Measurements from ENCODE around the gene EPS8L1.
"Not testable (repeated sequence)": the region's sequence is repeated elsewhere in the genome, so short reads cannot be mapped to it uniquely, and the experiment has no call there.

EPS8L1 gene

DNA sequence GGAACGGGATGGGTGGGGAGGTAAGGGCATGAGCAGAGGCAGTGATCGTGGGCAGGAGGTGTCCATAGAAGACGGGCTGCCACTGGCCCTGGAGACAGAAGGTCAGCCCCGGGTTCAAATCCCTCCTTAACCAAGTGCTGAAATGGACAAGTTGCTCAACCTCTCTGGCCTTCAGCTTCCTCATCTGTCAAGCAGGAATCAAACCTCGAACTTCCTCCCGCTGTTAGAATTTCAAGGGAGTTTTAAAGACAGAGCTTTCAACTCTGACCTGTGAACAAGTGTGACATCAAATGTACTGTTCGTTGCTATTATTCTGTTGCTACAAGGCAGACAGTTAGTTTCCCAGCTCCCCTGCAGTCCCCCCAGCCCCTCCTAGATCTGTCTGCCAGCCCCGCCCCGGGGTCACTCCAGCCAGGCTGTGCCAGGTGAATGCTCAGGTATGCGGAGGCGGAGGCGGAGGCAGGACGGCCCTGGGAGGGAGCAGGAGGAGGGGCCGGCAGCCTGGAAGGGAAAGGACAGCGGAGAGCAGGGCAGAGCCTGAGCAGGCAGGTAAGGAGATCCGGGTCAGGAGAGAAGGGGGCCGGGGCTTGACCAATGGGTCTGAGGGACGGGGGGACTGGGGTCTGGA lies at the start of gene EPS8L1:
TSS of gene EPS8L1 (plus strand) at position 499 of the 628 bp plus-strand sequence. CDS start 576 bp downstream, outside the sequence.
- peak; percentile 94 for DNase-seq

DNA sequence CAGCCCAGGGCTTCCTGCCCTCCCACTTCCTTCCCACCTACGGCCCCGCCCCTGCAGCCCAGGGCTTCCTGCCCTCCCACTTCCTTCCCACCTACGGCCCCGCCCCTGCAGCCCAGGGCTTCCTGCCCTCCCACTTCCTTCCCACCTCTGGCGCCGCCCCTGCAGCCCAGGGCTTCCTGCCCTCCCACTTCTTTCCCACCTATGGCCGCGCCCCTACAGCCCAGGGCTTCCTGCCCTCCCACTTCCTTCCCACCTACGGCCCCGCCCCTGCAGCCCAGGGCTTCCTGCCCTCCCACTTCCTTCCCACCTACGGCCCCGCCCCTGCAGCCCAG lies 48.6 kb upstream of the EPS8L1 start:
- DNase-seq, result not testable (repeated sequence)

- no peak for DNase-seq
Observed at GRCh38 chr19:55027472-55028337, 48.0 kb upstream of the EPS8L1 start.

DNA sequence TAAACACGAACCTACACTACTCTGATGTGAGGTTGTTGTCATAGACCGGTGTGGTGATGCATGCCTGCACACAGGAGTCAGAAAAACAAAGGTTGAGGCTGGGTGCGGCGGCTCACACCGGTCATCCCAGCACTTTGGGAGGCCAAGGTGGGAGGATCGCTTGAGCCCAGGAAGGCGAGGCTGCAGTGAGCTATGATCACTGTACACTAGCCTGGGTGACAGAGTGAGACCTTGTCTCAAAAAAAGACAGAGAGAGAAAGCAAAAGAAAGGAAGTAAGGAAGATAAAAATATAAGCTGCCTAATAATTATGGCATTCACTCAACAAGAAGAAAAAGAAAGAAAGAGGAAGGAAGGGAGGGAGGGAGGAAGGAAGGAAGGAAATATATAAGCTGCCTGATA lies 46.9 kb upstream of the EPS8L1 start:
- no peak for DNase-seq

GRCh38 chr19:55031178-55031577 lies 44.5 kb upstream of the EPS8L1 start:
- DNase-seq, result no peak

- DNase-seq, result no peak
Observed at GRCh38 chr19:55032170-55032800, 43.4 kb upstream of the EPS8L1 start.

DNA sequence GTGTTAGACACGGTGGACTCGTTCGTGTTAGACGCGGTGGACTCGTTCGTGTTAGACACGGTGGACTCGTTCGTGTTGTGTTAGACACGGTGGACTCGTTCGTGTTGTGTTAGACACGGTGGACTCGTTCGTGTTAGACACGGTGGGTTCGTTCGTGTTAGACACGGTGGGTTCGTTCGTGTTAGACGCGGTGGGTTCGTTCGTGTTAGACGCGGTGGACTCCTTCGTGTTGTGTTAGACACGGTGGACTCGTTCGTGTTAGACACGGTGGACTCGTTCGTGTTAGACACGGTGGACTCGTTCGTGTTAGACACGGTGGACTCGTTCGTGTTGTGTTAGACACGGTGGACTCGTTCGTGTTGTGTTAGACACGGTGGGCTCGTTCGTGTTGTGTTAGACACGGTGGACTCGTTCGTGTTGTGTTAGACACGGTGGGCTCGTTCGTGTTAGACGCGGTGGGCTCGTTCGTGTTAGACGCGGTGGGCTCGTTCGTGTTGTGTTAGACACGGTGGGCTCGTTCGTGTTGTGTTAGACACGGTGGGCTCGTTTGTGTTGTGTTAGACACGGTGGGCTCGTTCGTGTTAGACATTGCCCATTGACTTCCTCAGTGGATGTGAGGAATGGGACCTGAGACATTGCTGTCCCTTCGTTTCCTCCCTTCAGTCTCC lies 42.6 kb upstream of the EPS8L1 start:
- not testable (repeated sequence) for DNase-seq

- no peak for DNase-seq
Observed at GRCh38 chr19:55034751-55035150, 40.9 kb upstream of the EPS8L1 start.

- no peak for DNase-seq
Observed at GRCh38 chr19:55036058-55036457, 39.6 kb upstream of the EPS8L1 start.

GRCh38 chr19:55037603-55038002 lies 38.1 kb upstream of the EPS8L1 start:
- DNase-seq, result not testable (repeated sequence)

GRCh38 chr19:55040654-55041053 lies 35.0 kb upstream of the EPS8L1 start:
- DNase-seq, result not testable (repeated sequence)

GRCh38 chr19:55041244-55041626 lies 34.4 kb upstream of the EPS8L1 start:
- DNase-seq, result no peak

GRCh38 chr19:55041627-55042343 lies 33.9 kb upstream of the EPS8L1 start:
- DNase-seq, result no peak

DNA sequence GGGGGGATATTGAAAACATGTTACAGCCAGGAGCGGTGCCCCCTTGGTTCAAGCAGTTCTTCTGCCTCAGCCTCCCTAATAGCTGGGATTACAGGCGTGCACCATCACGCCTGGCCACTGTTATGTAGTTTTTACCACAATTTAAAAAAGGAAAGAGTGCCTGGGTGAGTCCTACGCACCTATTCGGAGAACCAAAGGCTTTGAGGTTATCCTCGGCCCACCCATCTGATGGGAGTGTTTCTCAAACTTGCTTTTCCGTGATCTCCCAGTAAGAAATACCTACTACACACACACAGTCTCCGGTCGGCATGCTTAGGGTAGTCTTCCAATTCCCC lies 33.4 kb upstream of the EPS8L1 start:
- DNase-seq, result no peak

DNA sequence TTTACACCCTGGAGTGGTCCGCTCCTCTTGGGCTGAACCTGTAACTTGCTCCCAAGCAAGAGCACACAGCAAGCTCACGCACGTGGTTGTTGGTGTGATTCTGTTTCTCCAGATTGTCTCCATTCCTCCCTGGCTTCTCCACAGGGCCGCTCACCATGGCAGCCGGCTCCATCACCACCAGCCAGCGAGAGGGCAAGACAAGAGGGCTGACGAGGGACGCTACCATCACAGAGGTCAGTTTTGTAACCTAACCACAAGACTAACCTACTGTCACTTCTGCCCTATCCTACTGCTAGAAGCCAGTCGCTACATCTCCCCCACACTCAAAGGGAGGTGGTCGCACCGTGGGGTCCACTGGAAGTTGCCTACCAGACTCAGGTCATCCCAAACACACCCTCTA lies 33.0 kb upstream of the EPS8L1 start:
- no peak for DNase-seq

DNA sequence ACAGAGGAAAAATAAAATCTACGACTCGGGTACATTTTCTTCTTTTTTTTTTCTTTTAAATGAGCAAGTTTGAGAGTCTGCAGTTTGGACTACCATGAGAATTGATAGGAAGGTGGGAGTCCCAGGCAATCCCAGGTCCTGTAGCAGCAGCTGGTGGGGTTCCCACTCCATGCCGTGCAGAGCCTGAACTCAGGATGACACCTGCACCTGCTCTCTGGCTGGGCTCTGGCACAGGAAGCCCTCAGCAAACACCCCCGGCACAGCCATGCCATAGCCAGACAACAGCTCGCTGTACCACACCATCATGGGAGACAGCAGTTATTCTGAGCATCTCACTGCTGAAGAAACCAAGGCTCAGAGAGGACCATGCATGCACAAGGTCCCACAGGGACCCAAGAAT lies 31.4 kb upstream of the EPS8L1 start:
- no peak for DNase-seq

DNA sequence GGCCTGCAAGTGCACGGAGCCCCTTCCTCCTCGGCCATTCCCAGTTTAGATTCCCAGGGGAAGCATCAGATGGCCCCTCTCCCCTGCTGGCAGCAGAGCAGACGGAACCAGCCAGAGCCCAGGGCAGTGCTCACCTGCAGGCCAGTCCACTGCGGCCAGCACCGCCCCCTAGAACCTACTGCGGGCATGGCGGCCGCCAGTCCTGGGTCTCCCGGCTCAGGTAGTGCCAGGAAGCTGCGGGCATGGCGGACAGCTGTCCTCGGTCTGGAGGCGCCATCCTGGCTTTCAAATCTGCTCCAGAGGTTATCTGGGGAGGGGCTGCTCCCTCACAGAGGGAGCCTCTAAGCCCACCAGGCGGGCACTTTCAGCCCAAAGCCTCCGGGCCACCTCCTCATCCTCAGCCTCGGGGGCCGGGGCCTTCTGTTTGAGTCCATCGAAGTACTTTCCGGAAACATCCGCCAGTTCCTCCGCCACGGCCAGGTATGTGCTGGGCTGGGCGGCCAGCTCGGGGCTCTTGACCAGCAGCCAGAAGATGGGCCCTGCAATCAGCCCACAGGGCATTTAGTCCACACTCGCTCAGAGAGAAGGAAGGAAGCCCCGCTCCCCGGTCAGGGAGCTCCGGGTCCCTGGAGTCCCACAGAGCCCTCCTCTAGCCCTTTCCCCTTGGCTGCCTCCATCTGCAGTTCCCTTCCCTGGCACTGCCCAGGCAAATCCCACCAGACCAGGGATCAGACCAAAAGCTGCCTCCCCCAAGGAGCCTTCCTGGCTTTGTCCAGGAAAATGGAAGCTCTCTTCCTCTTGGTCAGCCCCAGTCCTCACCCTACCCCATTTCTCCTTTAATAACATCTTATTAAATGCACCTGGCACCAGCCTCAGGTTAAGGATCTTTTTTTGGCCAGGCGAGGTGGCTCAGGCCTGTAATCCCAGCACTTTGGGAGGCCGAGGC lies 30.6 kb upstream of the EPS8L1 start:
- no peak for DNase-seq

DNA sequence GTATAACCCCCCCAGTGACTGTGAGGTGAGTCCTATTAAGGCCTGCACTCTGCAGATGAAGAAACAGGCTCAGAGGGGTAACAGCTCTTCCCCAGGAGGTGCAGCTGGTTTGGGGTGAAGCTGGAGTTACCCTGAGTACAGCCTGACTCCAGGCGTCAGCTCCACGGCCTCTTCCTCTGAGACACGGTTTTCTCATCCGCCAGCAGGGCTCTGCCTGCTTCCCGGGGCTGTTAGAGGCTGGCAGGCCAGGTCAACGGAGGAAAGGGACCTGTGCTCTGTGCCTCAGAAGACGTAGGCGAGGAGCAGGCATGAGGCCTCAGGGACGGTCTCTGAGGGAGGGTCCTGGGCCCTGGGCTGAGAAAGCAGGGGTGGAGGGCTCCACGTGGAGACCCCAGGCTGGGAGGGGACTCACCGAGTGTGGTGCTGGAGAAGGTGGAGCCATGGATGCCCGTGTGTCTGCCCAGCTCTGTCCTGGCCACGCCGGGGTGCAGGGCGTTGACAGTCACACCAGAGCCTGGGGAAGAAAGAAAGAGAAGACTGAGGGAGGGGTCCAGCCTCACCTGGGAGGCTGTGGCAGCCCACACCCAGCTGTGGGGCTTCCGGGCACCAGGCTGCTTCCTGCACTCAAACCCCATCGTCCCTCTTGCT lies 28.6 kb upstream of the EPS8L1 start:
- no peak for DNase-seq

- DNase-seq, result no peak
Observed at GRCh38 chr19:55047951-55048350, 27.7 kb upstream of the EPS8L1 start.

DNA sequence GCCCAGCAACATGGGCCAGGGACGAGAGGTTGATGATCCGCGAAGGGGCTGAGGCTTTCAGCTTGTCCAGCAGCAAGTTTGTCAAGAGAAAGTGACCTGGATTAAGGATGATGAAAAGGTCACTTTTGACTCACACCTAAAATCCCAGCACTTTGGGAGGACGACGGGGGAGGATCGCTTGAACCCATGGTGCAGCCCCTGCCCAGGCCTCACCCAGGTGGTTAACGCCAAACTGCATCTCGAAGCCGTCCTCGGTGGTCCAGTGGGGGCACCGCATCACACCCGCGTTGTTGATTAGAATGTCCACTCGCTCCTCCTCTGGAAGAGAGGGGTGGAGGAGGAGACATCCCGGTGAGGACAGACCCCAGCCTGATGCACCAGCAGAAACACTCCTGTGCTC lies 27.2 kb upstream of the EPS8L1 start:
- no peak for DNase-seq

All from islet precursor cell (in vitro differentiated cells).